Kidney epithelial cell (primary cell): Measurements from ENCODE around the gene RERE. TPM values are rescaled to one million over a fixed set of nuclear protein-coding genes. Genes with fewer than 3 reads are reported as not detected.

Experiments
- DNase-seq: peaks from one replicate; pipeline ENCODE4 v3.0.0-alpha.2; 2010; ENCODE audit warnings: low read depth
- H3K27me3 ChIP-seq: 2 replicates; pipeline ENCODE4 v1.6.0; 2011; ENCODE audit warnings: low read length; ENCODE audit not compliant: control insufficient read depth, insufficient read depth
- H3K36me3 ChIP-seq: 2 replicates; pipeline ENCODE4 v1.5.1; 2011; ENCODE audit warnings: low read length; ENCODE audit not compliant: control insufficient read depth, insufficient read depth
- H3K4me3 ChIP-seq: 2 replicates; pipeline ENCODE4 v1.5.1; 2011; ENCODE audit warnings: low read depth, mild to moderate bottlenecking, control low read depth, low read length
- total RNA-seq: library from RNA; depleted of rRNA; stranded (reverse); fragments of >200 nt; gene quantifications from 2 replicates; pipeline ENCODE4 v1.2.3, GENCODE V29; 2015
- TF ChIP-seq, protein P1 (sequence below): IDR thresholded peaks from 2 replicates; pipeline ENCODE4 v1.5.1; 2011; ENCODE audit warnings: mild to moderate bottlenecking, moderate library complexity, low read length, control low read depth, inconsistent platforms; ENCODE audit not compliant: insufficient read depth, poor library complexity, severe bottlenecking

The RERE gene
- total RNA-seq, 1 donor from 2014 or later, result 47.5 TPM

DNA sequence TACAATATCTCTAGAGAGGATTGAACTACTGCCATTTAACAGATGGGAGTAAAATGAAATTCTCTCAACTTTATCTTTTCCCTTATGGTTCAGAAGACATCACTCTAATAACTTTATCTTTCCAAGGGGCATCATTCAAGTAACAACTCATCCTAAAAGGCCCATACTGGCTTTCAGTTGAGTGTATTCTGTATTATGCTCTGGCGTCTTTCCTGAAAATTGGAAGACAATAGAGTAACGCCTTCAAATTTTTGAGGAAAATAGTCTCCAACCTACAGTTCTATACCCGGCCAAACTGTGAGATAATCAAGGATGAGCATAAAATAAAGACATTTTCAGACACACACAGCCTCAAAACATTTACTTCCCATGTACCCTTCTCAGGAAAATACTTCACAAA, 103.3 kb downstream of the RERE start:
- Histone ChIP-seq H3K4me3 (no peak overlapping the region), H3K27me3 (no peaks in the 10 kb centered on the region), H3K36me3 (no peaks in the 10 kb centered on the region)
- DNase-seq, result no peak
- TF ChIP-seq, protein P1, sequence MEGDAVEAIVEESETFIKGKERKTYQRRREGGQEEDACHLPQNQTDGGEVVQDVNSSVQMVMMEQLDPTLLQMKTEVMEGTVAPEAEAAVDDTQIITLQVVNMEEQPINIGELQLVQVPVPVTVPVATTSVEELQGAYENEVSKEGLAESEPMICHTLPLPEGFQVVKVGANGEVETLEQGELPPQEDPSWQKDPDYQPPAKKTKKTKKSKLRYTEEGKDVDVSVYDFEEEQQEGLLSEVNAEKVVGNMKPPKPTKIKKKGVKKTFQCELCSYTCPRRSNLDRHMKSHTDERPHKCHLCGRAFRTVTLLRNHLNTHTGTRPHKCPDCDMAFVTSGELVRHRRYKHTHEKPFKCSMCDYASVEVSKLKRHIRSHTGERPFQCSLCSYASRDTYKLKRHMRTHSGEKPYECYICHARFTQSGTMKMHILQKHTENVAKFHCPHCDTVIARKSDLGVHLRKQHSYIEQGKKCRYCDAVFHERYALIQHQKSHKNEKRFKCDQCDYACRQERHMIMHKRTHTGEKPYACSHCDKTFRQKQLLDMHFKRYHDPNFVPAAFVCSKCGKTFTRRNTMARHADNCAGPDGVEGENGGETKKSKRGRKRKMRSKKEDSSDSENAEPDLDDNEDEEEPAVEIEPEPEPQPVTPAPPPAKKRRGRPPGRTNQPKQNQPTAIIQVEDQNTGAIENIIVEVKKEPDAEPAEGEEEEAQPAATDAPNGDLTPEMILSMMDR, result no peak

- DNase-seq, result no peak
- Histone ChIP-seq H3K36me3 (no peaks in the 10 kb centered on the region), H3K27me3 (no peaks in the 10 kb centered on the region), H3K4me3 (no peak overlapping the region)
- TF ChIP-seq, protein P1, result no peak
Observed at GRCh38 chr1:8712413-8713231, 104.8 kb downstream of the RERE start.

- DNase-seq, result no peak
- Histone ChIP-seq H3K4me3 (no peak overlapping the region), H3K36me3 (no peaks in the 10 kb centered on the region), H3K27me3 (no peaks in the 10 kb centered on the region)
- TF ChIP-seq, protein P1, result no peak
Observed at GRCh38 chr1:8711873-8712412, 105.5 kb downstream of the RERE start.

- H3K36me3 ChIP-seq, result no peaks in the 10 kb centered on the region
- no peaks in the 10 kb centered on the region for H3K27me3 ChIP-seq
- TF ChIP-seq, protein P1, result no peak
- DNase-seq, result no peak
- H3K4me3 ChIP-seq, result no peak overlapping the region
Observed at GRCh38 chr1:8711151-8711550, 106.3 kb downstream of the RERE start.

DNA sequence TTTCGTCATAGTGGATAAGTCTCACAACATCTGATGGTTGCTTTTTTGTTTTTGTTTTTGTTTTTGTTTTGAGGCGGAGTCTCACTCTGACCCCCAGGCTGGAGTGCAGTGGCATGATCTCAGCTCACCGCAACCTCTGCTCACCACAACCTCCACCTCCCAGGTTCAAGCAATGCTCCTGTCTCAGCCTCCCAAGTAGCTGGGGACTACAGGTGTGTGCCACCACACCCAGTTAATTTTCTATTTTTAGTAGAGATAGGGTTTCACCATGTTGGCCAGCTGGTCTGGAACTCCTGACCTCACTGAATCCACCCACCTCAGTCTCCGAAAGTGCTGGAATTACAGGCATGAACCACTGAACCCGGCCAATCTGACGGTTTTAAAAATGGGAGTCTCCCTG, 109.2 kb downstream of the RERE start:
- Histone ChIP-seq H3K4me3 (no peak overlapping the region), H3K27me3 (no peaks in the 10 kb centered on the region)
- no peak for DNase-seq

More for the DNA sequence above, 109.2 kb downstream of the RERE start:
- no peaks in the 10 kb centered on the region for H3K36me3 ChIP-seq
- TF ChIP-seq, protein P1, result no peak
